GM19455 (cell line): ENCODE results near the gene ACYP1.
A peak's percentile ranks its signal among the peaks of the same experiment; 100 is the strongest.

Experiments used
- ATAC-seq: cut with Tn5 transposase; IDR thresholded peaks from one replicate; pipeline ENCODE4 v1.9.1; 2021; ENCODE audit not compliant: unreplicated experiment

Gene ACYP1

DNA sequence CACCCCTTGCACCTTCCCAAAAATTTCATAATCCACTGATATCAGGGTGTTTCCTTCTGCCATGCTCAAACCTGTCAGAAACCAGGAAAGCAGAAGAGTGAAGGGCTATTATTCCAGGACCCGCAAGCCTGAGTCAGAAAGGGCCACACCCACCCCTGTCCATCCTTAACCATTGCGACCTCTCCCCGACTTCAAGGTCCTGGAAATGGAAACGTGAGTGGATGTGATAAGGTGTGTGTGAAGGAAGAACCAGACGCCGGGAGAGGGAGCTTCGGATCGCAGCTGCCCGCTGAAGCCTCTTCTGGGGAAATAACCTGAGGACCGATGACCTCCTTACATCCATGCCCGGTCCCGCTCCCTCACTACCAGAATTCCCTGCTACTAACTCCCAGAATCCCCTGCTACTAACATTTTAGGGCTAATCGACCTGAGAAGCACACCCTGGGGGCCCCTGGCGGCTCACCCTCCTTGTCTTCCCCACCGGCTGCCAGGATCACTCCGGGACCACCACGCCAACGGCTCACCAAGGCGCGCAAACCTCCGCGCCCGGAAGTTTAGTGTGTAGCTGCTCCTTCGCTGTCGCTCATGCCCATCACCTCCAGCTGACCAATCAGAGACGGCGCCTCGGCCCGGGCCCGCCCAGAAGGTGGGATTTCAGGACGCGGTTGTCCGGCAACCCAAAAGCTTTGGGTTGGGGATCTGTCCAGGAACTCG is at the start of gene ACYP1:
ACYP1 (minus strand) TSS at position 534 of the 714 bp plus-strand sequence; CDS start at position 63, 471 bp downstream.
- ATAC-seq, result peak; percentile 97

DNA sequence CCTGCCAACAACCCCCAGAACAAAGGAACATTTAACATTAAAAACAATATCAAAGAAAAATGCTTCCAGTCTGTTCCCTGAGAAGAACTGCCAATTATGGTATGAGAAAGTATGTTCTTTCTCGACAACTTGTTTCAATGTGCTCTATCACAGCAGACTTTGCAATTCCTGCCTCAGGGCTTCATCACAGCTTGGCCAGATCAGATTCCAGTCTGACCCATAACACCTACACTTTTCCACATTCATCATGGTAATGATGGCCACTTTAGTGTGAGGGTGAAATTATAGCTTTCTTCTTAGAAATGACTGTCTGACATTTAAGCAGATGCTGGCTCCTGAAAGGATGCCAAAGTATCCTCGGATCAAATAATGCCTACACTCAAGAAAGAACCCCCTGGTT is 46.1 kb upstream of the ACYP1 start:
- ATAC-seq, result no peak

DNA sequence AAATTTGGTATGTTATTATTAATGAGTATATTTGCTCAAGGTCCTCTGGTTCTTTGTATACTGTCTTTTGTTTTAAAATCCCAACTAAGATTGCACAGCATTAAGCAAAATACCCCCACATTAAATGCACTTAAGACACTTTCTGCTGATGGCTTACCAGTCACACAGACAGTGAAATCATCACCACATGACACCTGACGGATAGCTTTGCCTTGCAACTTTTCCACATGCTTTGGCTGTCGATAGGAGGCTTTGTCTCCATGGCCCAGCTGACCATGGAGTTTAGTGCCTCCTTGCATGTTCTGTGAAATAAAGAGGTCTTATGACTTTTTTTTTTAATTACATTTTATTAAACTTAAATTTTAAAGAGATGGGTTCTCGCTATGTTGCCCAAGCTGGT is 43.4 kb upstream of the ACYP1 start:
- no peak for ATAC-seq

GRCh38 chr14:75101491-75101890 is 37.7 kb upstream of the ACYP1 start:
- ATAC-seq, result no peak

DNA sequence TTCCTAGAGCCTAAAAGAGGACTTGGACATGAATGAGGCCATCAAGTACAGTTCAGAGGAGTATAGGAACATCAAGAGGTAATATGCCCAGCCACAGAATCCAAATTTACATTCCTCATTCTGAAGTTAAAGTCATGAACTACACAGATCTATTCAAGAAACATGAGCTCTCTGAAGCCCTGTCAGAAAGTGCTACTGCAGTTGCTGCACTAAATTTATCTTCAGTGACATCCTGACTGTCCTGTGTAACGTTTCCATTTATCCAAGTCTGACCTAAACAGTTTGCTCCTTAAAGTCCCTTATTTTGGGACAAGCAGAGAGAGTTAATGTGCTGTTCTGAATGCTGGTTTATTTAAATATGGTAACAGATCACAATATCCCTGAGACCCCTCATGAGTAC is 34.9 kb upstream of the ACYP1 start:
- no peak for ATAC-seq

GRCh38 chr14:75098212-75098611 is 34.4 kb upstream of the ACYP1 start:
- no peak for ATAC-seq

DNA sequence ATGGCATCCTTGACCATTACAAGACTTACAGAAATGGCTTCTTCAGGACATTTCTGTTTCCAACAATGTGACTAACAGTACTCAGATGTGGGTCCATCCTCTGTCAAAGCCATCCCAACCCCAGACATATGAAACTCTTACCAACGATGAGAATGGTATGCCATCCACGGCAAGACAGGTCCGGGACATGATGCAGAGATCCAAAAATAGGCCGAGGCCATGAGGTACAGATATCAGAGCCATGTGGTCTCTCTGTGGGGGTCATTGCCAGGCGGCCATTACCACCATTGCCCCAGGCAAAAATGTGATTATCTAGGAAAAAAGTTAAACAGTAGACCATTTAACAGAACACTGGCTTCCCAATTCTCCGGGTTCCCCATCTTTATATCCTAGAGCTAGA is 33.1 kb upstream of the ACYP1 start:
- no peak for ATAC-seq

DNA sequence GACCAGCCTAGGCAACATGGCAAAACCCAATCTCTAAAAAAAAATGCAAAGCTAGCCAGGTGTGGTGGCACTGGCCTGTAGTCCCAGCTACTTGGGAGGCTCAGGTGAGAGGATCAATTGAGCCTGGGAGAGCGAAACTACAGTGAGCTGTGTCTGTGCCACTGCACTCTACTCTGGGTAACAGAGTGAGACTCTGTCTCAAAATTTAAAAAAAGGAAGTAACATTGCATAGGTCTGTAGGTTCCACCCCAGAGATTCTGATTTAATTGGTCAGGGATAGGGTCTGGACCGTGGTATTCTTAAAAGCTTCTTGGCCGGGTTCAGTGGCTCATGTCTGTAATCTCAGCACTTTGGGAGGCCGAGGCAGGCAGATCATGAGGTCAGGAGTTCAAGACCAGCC is 31.9 kb upstream of the ACYP1 start:
- ATAC-seq, result no peak

DNA sequence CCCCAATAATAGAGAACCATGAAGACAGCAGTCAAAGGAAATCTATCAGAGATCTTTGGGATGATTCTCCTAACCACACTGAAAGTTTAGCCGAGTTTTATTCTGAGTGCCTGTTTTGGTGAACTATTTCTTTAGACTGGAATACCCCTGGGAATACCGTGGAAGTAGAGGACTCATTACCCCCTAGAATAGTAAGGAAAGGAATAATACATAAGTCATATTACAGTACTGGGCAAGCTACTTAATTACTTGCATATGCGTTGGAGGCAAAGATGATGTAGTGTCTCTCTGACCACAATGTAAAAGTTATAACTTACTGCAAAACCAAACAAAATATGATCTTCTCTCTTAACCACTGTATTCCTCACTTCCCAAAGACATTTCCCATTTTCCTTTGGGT is 31.1 kb upstream of the ACYP1 start:
- no peak for ATAC-seq

DNA sequence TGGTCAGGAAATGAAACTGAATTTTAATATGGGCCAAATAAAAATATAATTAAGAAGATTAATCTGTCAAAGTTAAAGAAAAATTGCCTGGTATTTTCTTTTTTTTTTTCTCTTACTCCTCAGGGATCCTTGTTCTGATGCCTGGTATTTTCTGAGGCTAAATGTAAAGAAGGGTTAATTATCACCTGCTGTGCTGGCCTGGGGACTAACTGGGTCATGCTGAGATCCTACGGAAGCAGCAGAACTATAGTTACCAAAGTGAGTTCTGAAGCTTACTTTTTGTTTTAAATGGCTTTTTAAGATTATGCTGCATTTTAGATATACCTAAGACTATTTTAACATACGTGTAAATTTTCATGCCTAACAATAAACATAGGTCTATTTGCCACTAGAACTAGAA is 28.9 kb upstream of the ACYP1 start:
- ATAC-seq, result no peak

- ATAC-seq, result no peak
These were observed 27.4 kb upstream of the ACYP1 start for GRCh38 chr14:75091251-75091650.

GRCh38 chr14:75090353-75090752 is 26.5 kb upstream of the ACYP1 start:
- ATAC-seq, result no peak

DNA sequence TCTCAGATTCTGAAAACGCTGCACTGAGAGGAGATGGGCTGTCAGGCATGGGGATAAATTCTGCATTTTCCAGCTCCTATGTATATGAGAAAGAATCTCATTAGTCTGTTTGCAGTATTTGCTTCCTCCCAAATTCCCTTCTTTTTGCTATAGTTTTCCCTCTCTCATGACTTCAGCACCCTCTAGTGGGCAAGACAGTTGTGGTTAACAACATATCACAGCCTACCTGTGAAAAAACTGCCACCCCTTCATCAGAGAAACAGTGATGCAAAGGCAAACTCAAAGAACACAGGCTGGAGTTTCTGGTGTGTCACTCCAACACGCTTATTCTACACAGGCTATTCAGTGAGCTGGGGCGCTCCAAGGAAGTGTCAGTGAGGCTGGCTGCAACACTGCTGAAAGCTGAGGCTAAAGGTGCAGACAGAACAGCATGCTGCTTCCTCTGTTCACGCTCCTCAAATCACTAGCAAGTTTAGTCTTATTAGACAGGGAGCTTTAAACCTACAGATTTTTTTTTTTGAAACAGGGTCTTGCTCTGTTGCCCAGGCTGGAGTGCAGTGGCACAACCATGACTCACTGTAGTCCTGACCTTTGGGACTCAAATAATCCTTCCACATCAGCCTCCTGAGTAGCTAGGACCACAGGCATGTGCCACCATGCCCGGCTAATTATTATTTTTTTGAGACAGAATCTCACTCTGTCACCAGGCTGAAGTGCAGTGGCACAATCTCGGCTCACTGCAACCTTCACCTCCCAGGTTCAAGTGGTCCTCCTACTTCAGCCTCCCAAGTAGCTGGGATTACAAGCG is 24.9 kb upstream of the ACYP1 start:
- ATAC-seq, result no peak

- no peak for ATAC-seq
These were observed 24.3 kb upstream of the ACYP1 start for GRCh38 chr14:75088153-75088552.

DNA sequence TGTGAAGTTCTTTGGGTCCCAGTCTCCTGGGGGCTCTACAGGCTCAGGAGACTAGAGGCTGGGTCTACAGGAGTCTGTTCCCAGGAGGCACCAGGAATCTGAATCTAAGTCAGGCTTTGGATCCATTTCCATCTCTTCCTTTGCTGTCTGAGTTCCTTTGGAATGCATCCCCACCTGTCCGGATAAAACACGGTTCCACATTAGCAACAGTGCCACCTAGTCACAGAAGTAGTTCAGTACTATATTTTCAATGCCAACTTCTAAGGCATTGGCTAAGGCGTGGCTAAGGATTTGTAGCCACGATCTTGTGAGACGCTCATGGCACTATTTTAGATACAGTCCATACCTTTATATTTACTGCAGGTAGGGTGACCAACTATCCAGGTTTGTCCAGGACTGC is 20.7 kb upstream of the ACYP1 start:
- no peak for ATAC-seq

GRCh38 chr14:75083271-75083670 is 19.4 kb upstream of the ACYP1 start:
- no peak for ATAC-seq

DNA sequence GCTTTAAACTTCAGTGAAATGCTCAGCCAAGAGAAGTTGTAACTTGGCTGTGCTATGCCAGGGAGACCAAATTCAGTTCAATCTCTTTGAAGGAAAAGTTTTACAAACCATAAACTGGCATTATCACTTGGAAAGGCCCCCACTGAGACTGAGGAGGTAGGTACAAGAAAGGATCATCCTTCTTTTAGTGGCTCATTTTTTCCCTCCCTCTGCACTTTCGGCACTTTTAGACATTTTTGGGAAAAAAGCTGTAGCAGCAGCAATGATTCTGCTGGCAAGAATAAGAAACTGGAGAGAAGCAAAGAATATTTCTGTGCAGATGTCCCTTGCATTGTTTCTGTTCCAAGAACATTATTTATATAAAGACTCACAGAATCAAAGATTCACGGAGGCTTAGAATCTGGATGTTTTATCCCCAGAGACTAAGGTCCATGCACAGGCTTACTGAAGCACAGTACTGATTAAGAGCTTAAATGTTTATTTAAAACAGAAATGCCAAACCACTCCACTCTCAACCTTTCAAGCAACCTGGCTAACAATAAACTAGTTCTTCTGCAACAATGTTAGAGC is 17.9 kb upstream of the ACYP1 start:
- no peak for ATAC-seq

GRCh38 chr14:75079521-75079920 is 15.7 kb upstream of the ACYP1 start:
- no peak for ATAC-seq

GRCh38 chr14:75077794-75078193 is 14.0 kb upstream of the ACYP1 start:
- ATAC-seq, result no peak

- ATAC-seq, result no peak
These were observed 6.6 kb upstream of the ACYP1 start for GRCh38 chr14:75070383-75070782.

DNA sequence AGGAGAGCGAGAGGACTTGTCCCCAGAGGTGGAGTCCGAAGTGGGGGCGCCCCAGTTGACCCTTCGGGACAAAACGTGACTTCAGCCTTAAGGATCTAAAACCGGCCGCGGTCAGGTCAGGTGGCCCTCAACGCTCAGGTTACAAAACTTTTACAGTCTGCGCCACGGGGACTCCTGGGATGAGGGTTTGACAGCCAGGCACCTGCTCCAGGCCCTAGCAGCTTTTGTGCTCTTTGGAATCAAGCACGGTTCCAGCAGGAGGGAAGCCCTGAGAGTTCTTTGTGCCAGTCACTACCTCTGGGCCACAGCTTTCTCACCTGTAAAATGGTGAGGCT is 6.0 kb upstream of the ACYP1 start:
- ATAC-seq, result no peak

- peak; percentile 89 for ATAC-seq
These were observed 5.4 kb upstream of the ACYP1 start, which contains the start of gene ZC2HC1C for GRCh38 chr14:75069121-75069810. Gene ZC2HC1C (plus strand): TSS chr14:75069641. CDS start chr14:75070574, 933 bp downstream.
